Measurements from ENCODE around the gene EFNA5.

DNA sequence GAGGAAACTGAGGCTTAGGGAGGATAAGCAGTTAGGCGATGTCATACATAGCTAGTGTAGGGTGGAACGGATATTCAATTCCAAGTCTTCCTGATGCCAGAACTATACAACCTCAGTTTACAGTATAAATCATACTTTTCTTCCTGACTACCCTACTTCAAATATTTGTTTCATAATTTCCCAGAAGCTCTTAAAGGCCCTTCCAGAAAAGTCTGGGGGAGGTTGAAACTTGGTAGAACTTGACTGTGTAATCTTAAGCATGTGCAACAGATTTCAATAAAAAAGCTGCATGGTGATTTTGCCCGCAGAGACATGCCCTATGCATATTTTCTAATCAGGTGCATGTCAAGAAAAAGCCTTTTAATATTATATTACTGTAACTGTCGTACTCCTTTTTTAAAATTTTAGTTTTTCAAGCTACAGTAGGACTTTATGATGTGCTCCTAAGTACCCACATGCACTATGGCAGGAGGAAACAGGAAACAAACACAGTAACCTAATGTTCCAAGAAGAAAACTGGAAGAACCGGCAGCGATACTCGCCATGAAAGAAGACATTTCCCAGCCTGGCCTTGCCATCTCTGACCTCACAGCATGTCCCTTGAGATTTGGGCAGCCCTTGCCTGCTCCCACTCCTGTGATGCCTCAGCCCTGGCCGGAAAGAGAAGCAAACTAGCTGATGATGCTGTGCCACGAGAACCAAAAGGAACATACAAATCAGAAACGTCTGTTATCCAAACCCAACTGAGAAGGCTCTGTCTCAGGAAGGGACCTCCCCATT, 266.0 kb downstream of the EFNA5 start:
- TF ChIP-seq EP300 (IDR thresholded peaks at IDR 0.05), result no peak
- TF ChIP-seq, protein P1, sequence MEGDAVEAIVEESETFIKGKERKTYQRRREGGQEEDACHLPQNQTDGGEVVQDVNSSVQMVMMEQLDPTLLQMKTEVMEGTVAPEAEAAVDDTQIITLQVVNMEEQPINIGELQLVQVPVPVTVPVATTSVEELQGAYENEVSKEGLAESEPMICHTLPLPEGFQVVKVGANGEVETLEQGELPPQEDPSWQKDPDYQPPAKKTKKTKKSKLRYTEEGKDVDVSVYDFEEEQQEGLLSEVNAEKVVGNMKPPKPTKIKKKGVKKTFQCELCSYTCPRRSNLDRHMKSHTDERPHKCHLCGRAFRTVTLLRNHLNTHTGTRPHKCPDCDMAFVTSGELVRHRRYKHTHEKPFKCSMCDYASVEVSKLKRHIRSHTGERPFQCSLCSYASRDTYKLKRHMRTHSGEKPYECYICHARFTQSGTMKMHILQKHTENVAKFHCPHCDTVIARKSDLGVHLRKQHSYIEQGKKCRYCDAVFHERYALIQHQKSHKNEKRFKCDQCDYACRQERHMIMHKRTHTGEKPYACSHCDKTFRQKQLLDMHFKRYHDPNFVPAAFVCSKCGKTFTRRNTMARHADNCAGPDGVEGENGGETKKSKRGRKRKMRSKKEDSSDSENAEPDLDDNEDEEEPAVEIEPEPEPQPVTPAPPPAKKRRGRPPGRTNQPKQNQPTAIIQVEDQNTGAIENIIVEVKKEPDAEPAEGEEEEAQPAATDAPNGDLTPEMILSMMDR (IDR thresholded peaks at IDR 0.05), result no peak
- TF ChIP-seq POLR2A (IDR thresholded peaks at IDR 0.05), result no peak

Measured in suprapubic skin (tissue), 3 donors.